Stimulated activated CD4-positive, alpha-beta T cell treated with anti-CD3 and anti-CD28 coated beads, Interleukin-12 subunit alpha, Interleukin-12 subunit beta, amount 100 ng/mL, for 24 hours (primary cell): ENCODE results near the gene OR5D14.

ENCODE experiments used
- DNase-seq, 2 experiments: peaks; one replicate each; pipeline ENCODE4 v3.0.0-alpha.2; 2020; ENCODE audit warnings: low read depth in 2 of 2

Gene OR5D14

DNA sequence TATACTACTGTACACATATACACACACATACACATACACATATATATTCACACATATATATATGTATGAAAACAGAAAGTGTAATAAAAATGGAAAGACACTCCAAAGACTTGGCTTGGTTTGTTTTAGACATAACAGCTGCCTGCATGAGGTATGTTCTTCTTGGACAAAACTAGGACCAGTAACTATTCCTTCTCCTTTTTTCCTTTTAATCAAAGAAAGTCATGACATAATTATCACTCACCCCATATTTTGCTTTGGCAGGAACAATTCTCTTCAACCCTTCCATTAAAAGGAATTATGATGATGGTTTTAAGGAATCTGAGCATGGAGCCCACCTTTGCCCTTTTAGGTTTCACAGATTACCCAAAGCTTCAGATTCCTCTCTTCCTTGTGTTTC is at the start of gene OR5D14:
TSS of gene OR5D14 (plus strand) at position 301 of the 400 bp plus-strand sequence. CDS start at position 301, 0 bp downstream.
- no peak for DNase-seq

DNA sequence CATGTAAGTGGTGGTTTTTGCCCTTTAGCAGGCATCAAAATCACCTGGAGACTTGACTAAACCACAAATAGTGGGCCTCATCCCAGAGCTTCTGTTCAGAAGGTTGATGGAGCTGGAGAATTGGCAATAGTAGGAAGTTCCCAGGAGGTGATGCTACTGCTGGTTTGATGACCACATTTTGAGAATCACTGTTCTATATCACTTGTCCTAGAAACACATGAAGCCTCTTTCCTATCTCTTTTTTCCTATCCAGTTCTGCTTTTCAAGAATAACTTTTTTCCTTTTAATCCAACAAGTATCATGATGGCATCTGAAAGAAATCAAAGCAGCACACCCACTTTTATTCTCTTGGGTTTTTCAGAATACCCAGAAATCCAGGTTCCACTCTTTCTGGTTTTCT is 22.2 kb upstream of the OR5D14 start, which contains the start of gene OR5D13:
TSS of gene OR5D13 (plus strand) at position 301 of the 400 bp plus-strand sequence. CDS start at position 301, 0 bp downstream.
- DNase-seq, result no peak

DNA sequence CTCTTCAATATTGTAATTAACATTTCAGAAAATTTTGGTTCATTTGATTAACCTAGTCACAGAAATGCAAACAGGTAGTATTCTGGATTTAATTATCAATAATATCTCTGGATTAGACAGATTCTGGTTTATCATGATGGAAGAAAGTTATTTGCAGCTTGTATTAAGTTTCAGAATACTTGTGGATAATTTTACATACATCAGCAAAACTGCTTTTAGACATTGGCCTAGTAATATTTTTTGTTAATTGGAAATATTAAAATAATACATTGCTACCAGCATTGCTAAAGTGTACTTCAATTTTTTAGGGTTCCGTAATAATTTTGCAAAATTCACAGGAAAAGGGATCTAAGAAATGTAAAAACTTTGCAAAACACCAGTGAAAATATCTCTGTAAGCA is 3.8 kb upstream of the OR5D14 start:
- DNase-seq, result no peak

DNA sequence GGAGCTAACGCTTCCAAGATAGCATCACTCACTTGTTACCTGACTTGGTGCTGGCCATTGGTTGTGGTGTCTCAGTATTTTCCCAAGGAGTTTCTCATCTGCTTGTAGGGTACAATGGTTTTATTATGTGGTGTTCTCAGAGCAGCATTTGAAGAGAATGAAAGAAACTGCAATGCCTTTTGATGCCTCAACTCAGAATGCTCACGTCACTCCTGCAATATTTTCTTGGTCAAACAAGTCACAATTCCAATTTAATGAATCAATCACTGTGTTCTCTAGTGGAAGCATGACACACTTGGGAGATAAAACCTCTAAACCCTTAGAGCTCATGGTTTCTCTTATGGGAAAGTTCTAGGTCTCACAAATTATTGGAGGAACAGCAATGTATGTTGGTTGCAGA is 2.0 kb upstream of the OR5D14 start:
- no peak for DNase-seq

DNA sequence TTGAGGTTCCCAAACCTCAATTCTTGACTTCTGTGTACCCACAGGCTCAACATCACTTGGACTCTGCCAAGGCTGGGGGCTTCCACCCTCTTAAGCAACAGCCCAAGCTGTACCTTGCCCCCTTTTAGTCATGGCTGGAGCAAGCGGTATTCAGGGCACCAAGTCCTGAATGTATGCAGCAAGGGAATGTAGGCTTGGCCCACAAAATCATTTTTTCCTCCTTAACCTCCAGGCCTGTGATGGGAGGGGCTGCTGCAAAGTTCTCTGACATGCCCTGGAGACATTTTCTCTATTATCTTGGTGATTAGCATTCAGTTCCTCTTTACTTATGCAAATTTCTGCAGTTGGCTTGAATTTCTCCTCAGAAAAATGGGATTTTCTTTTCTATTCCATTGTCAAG is 10.9 kb downstream of the OR5D14 start:
- DNase-seq, result no peak

DNA sequence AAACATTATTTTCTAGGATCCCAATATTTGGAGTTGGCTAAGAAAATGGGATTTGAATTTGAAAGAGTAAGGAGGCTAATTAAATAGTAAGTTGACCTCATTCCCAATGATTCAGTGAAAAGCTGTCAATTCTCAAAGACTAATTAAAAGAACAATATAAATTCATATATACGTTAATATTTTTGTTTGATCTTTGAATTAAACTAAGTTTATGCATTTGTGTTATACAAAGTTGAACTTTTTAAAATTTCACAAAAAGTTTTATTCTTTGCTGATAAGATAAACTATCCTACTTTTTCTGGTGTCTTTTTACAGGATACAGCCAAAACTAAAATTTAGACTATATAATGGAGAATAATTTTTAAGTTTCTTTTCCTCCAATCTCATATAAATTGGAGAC is 15.7 kb downstream of the OR5D14 start, which contains the start of gene OR5L1:
TSS of gene OR5L1 (plus strand) at position 301 of the 400 bp plus-strand sequence. CDS start 100 bp downstream, outside the sequence.
- no peak for DNase-seq

DNA sequence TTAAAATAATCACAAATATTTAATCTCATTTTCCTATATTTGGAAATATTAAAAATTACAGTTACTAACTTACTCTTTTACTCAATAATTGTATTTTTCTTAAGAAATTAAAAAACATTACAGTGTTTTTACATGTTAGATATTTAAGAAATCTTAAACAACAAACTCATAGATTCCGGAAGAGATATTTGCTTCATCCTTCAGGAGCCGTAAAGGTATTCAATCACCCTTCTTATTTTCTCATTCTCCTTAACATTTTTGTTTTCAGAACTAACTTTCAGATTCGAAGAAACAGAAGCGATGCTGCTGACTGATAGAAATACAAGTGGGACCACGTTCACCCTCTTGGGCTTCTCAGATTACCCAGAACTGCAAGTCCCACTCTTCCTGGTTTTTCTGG is 24.0 kb downstream of the OR5D14 start, which contains the start of gene OR5D18:
TSS of gene OR5D18 (plus strand) at position 301 of the 400 bp plus-strand sequence. CDS start at position 301, 0 bp downstream.
- no peak for DNase-seq

DNA sequence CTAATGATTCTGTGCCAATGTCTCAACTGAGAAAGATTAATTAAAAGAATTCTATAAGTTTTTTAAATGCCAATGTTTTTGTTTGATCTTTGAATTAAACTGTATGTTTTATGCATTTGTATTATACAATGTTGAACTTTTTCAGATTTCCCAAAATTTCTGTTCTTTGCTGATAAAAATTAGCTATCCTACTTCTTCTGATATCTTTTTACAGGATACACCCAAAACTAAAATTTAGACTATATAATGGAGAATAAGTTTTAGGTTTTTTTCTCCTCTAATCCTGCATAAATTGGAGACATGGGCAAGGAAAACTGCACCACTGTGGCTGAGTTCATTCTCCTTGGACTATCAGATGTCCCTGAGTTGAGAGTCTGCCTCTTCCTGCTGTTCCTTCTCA is 31.6 kb downstream of the OR5D14 start, which contains the start of gene OR5L2:
TSS of gene OR5L2 (plus strand) at position 301 of the 400 bp plus-strand sequence. CDS start at position 301, 0 bp downstream.
- DNase-seq, result no peak

DNA sequence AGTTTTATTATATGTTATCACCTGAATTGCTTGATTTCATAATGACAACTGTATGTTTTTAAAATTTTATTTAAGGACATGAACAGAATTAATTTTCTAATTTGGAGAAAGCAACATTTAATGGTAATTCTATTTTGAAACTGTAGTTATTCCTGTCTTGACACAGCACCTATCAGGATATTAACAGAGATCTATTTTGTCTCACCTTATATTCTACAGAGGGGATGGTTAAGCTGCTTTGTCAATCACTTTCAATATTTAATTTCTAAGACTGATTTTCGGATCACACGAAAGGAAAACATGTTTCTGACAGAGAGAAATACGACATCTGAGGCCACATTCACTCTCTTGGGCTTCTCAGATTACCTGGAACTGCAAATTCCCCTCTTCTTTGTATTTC is 43.1 kb downstream of the OR5D14 start, which contains the start of gene OR5D16:
TSS of gene OR5D16 (plus strand) at position 301 of the 400 bp plus-strand sequence. CDS start at position 301, 0 bp downstream.
- DNase-seq, result no peak
